Stimulated activated CD8-positive, alpha-beta memory T cell treated with anti-CD3 and anti-CD28 coated beads, Interleukin-7, amount 100 ng/mL, for 48 hours (primary cell): ENCODE results near the gene DEFB126.
"Not testable (repeated sequence)": the region's sequence is repeated elsewhere in the genome, so short reads cannot be mapped to it uniquely, and the experiment has no call there.

Experiments used
- DNase-seq, 2 donors: peaks; one replicate each; pipeline ENCODE4 v3.0.0-alpha.2; 2020; ENCODE audit warnings: low read depth in 1 of 2; ENCODE audit errors: extremely low read depth in 1 of 2

Gene DEFB126, protein sequence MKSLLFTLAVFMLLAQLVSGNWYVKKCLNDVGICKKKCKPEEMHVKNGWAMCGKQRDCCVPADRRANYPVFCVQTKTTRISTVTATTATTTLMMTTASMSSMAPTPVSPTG

DNA sequence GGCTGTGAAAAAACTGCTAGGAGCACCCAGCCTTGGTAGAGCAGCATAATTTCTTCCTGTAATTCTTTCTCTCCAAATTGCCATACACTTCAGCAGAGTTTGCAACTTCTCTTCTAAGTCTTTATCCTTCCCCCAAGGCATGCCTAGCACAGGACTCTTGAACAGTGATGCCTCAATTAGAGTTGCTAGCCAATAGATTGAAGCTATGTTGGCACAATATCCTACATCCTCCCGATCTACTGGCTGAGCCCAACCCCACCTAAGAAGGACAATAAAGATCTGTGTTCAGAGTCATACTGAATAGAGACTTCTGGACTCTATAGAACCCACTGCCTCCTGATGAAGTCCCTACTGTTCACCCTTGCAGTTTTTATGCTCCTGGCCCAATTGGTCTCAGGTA, at the start of gene DEFB126:
Gene DEFB126 (plus strand): TSS at position 301 of the 400 bp plus-strand sequence. CDS start 39 bp downstream, at position 340.
- DNase-seq: no peak

DNA sequence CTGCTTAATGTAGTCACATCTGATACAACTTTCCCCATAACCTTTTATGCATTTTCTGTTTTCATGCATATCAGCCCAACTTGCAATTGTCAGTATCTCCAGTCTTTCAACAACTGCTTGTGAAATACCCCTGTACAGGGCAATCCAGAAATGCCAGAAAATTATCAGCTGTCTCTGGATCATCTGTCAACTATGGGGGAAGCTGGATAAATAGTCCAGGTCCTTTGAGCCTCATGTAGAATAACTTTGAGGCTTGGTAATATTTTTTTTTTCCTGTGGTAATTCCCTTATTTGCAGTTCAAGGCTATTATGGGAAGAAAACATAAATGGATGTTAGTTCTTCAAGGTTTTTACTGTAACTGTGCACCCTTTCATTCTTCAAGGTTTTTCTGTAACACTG, 48.7 kb upstream of the DEFB126 start:
- no peak for DNase-seq

DNA sequence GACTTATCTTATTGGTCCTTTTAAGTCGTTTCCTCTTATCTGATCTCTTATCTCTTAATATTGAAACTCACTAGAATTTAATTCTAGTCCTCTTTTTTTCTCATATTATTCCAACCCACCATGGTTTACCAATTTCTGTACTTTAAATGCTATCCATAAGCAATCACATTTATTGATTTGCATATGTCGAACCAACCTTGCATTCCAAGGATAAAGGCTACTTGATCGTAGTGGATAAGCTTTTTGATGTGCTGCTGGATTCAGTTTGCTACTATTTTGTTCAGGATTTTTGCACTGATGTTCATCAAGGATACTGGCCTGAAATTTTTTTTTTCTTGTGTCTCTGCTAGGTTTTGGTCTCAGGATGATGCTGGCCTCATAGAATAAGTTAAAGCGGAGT, 47.2 kb upstream of the DEFB126 start:
- DNase-seq: no peak

DNA sequence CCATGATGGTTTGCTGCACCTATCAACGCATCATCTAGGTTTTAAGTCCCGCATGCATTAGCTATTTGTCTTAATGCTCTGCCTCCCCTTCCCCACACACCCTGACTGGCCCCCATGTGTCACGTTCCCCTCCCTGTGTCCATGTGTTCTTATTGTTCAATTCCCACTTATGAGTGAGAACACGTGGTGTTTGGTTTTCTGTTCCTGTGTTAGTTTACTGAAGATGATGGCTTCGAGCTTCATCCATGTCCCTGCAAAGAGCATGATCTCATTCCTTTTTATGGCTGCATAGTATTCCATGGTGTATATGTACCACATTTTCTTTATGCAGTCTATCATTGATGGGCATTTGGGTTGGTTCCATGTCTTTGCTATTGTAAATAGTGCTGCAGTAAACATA, 44.7 kb upstream of the DEFB126 start:
- not testable (repeated sequence) for DNase-seq

DNA sequence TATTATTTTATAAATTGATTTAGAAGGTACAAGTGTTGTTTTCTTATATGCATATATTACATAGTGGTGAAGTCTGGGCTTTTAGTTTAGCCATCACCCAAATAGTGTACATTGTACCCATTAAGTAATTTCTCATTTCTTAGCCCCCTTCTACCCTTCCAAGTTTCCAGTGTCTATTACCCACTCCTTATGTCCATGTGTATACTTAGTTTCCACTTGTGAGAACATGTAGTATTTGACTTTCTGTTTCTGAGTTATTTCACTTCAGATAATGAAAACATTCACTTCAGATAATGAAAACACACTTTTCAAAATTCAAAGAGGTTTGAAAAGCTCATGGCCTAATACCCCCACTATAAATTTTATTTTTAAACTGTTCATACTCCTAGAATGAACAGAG, 40.4 kb upstream of the DEFB126 start:
- no peak for DNase-seq

DNA sequence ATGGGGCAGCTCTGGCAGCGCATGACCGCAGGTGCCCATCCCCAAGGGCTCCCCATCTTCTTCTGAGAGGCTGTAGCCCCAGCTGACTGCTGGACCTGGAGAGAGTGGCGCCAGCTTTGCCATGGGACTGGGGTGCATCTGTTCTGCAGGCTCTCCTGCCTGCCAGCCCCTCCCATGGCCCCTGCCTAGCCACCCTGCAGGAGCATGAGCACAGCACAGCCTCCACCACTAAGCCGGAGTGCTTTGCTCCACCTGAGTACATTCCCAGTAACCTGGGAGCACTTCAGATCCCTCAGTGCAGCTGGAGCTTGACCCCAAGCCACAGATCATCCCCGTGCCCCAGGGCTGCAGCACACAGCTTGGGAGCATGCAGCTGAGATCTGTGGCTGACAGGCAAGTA, 38.9 kb upstream of the DEFB126 start:
- DNase-seq: no peak

DNA sequence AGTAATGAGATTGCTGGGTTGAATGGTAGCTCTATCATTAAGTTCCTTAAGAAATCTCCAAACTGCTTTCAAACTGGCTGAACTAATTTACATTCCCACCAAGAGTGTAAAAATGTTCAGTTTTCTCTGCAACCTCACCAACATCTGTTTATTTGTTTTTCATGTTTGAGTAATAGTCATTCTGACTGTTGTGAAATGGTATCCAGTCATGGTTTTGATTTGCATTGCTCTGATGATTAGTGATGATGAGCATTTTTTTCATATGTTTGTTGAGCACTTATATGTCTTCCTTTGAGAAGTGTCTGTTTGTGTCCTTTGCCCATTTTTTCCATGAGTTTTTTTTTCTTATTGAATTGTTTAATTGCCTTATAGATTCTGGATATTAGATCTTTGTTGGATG, 30.0 kb upstream of the DEFB126 start:
- no peak for DNase-seq

DNA sequence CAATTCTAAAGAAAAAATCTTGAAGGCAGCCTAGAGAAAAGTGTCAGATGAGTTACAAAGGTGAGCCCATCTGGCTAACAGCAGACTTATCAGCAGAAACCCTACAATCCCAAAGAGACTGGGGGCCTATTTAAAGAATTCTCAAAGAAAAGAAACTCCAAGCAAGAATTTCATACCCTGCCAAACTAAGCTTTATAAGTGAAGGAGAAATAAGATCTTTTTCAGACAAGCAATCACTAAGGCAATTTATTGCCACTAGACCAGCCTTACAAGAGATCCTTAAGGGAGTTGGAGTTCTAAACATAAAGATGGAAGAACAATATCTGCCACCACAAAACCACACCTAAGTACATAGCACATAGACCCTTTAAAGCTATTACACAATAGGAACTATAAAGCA, 24.9 kb upstream of the DEFB126 start:
- DNase-seq: no peak

DNA sequence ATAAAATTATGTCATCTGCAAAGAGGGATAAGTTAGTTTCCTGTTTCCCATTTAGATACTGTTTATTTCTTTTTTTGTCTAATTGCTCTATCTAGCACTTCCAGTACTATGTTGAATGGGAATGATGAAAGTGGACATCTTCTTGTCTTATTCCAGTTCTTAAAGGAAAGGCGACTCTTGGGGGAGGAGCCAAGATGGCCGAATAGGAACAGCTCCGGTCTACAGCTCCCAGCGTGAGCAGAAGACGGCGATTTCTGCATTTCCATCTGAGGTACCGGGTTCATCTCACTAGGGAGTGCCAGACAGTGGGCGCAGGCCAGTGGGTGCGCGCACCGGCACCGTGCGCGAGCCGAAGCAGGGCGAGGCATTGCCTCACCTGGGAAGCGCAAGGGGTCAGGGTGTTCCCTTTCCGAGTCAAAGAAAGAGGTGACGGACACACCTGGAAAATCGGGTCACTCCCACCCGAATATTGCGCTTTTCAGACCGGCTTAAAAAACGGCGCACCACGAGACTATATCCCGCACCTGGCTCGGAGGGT, 12.5 kb upstream of the DEFB126 start:
- not testable (repeated sequence) for DNase-seq

DNA sequence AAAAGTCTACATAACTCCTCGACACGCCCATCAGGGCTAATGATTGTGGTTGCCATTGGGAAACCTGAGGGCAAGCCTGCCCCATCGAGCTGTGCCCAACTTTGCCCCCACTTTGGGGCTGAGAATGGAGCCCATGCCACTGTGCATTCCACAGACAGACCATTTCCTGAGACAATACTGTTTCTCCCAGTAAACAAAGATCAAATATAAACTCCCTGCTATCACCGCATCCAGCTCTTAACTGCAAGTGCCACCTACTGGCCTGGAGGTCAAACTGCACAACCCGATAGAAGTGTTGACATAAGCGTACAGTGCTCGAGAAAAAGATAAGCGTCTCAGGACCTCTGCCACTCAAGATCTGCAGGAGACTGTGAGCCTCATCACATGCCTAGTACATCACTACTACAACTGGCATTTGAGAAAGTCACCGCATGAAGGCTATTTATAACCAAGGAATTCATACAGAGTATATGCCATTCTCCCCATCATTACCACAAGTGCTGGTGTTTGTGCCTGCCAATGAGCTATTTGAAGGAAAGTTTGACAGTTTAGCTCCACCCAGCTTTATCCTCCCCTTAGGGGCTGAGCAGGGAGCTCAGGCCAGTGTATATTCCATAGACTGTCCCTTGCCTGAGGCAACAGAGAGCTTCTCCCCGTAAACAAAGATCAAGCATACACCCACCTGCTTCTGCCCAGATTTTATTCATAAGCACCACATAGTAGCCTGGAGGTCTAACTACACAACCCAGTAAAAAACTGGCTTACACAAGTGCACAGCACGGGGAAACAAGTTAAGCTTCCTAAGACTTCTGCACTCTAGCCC, 4.5 kb upstream of the DEFB126 start:
- DNase-seq: no peak

DNA sequence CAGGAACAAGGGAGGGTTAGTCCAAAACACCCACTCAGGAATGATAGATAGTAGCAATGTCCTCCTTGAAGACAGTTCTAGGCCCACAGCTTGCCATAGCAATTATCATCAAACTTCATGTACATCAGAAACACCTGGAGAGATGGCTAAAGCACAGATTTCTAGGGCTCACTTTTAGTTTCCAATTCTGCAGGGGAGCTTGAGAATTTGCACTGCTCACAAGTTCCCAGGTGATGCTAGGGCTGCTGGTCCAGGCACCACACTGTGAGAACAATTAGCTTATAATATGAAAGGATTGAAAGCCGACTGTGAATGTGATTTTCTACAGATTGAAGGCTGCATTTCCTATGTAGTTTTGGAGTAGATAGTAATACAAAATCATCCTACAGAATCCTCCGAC, 3.5 kb downstream of the DEFB126 start:
- DNase-seq: no peak

DNA sequence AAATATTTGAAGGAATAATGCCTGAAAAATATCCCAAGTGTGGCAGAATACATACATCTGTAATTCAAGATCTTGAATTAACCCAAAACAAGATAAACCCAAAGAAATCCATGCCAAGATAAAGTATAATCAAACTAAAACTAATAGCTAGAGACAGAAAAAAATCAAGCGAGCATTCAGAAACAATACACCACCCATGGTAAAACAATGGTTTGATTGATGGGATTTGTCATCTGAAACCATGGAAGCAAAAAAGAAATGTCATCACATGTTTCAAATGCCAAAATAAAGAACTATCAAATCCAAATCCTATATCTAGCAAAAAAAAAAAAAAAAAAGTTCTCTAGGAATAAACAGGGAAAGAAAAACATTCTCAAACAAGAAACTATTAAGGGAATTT, 9.7 kb downstream of the DEFB126 start:
- DNase-seq: no peak

DNA sequence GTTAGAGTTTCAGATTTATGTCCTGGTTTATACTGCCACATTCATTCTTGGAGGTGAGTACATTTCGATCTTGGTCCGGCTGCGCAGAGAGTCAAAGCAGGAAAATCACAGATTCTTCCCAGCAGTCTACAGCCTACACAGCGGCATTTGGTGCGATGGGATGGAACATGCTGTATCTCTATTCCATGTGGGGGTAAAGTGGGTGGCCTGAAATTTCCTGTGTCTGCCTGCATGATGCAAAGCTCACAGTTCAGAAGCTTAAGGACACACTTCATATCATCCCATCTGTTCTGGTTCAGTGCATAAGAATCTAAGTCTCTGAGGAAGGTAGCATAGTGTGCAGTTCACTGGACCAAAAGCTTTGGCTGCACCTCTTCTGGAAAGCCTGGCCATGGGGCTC, 14.8 kb downstream of the DEFB126 start, which contains the start of gene DEFB127:
Gene DEFB127 (plus strand): TSS at position 301 of the 400 bp plus-strand sequence. CDS start 91 bp downstream, at position 392.
- no peak for DNase-seq

DNA sequence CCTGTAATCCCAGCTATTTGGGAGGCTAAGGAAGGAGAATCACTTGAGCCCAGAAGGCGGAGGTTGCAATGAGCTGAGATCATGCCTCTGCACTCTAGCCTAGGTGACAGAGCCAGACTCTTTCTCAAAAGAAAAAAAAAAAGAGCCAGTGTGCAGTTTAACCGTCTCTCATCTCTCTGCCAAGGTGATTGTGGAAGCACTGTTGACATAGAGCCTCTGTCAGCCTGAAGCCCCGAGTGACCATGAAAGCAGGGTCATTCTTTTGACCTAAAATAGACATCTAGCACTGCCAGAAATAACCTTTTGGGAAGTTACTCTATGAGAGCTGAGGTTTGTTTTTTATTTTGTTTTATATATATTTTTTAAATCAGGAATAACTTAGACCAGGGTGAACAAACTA, 22.2 kb downstream of the DEFB126 start:
- DNase-seq: no peak

DNA sequence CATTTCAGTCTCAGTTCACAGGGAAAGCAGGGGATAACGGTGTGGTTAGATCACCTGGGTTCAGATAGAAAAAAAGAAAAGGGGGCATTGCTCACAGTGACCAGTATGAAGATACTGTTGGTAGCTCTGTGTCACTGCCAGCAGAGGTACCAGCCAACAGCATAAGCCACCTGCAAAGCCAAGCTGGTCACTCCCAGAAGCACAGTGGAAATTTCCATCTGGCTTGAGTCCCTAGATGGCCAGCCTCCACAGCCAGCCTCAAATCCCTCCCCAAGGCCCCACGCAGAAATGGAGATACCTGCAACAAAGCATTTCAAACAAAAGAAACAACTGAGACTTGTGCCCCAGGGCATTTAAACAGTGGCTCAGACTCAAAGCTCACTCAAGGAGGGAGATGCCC, 26.5 kb downstream of the DEFB126 start:
- DNase-seq: no peak

DNA sequence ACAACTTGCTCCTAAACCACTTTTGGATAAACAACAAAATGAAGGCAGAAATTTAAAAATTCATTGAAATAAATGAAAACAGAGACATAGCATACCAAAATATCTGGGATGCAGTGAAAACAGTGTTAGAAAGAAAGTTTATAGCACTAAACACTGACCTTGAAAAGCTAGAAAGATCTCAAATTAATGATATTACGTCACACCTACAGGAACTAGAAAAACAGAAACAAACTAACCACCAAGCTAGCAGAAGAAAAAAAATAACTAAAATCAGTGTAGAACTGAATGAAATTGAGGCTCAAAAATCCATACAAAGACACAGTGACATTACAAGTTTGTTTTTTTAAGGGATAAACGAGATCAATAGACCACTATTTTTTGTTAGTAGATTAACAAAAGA, 41.9 kb downstream of the DEFB126 start:
- no peak for DNase-seq

DNA sequence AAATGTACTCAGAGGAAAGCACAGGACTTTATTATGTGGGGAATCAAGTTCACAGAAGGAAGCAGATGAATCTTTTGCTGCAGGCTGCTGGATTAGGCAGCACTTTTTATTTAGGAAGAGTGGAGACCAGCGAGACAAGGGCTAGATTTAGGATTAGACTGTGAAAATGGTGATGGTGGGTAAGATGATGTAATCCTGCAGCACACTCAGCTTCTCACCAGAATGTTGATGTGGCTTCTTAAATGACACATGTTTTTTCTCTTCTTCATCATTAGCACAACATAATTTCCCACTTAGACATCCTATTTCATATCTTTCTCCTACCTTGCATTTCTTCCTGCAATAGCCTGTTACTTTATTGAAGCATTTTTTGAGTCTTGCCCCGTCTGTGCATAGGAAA, 45.3 kb downstream of the DEFB126 start:
- no peak for DNase-seq

DNA sequence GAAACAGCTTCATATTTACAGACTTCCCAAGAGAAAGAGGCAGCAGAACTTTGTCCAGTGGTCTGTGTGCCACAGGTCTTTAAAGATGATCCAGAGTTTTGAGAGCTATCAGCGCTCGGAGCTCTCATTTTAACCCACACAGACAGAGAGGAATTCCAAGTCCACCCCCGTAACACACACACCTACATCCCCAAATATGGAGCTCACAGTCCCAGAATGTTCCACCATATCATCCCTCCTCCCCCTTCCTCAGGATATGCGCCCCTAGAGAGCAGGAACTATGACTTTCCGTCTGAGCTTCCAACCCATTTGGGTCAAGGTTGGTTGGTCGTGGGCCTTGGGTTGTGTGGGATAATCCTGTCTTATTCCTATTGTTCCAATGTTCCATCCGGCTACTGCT, 47.2 kb downstream of the DEFB126 start, which contains the start of gene DEFB128:
Gene DEFB128 (minus strand): TSS at position 101 of the 400 bp plus-strand sequence. CDS start 88 bp downstream, at position 13.
- DNase-seq: no peak
